Endothelial cell of umbilical vein (primary cell): ENCODE results near the gene CFAP20. TPM values are rescaled to one million over a fixed set of nuclear protein-coding genes. Genes with fewer than 3 reads are reported as not detected.

Experiments
- BruUV-seq: library from RNA; stranded (reverse); fragments of 400-500 nt; replicated peaks from 2 replicates; lab custom pipeline; 2021; lab: Mats Ljungman, UMichigan
- CTCF ChIA-PET: fragments of 300-600, 350-600 bp; sonication (Branson Sonifier 250); formaldehyde crosslinking; loops from one replicate; lab custom pipeline; 2021; ENCODE audit warnings: antibody characterized with exemption, inconsistent platforms; lab: Charles Lee
- POLR2A ChIA-PET: fragments of 300-600, 350-600 bp; sonication (Branson Sonifier 250); formaldehyde crosslinking; loops from one replicate; lab custom pipeline; 2021; ENCODE audit warnings: antibody characterized with exemption, inconsistent platforms; lab: Charles Lee
- DNase-seq: peaks from one replicate; pipeline ENCODE4 v3.0.0-alpha.2; 2011; ENCODE audit warnings: low read depth, low spot score
- FAIRE-seq: peaks from 2 replicates; lab custom pipeline; 2011; peaks lifted over from hg19 to GRCh38; lab: Jason Lieb, UNC
- H2AFZ ChIP-seq: 2 replicates; pipeline ENCODE4 v1.6.0; 2012; ENCODE audit warnings: low read depth, low read length, control low read depth, inconsistent platforms
- H3K27ac ChIP-seq: 2 replicates; pipeline ENCODE4 v1.5.1; 2011; ENCODE audit warnings: low read depth, mild to moderate bottlenecking, control low read depth, low read length, moderate library complexity; ENCODE audit not compliant: insufficient read depth
- H3K27me3 ChIP-seq, 2 experiments: 2 replicates each; pipeline versions ENCODE4 v1.6.0 to v1.6.1; 2011; ENCODE audit warnings: low read length in 2 of 2, mixed read lengths in 1 of 2; ENCODE audit not compliant: control insufficient read depth in 2 of 2, insufficient read depth in 2 of 2
- H3K36me3 ChIP-seq, 2 experiments: 2 replicates in 1 of 2; 3 replicates in 1 of 2; pipeline ENCODE4 v1.5.1; 2011; ENCODE audit warnings: low read length in 2 of 2, mild to moderate bottlenecking in 1 of 2, moderate library complexity in 1 of 2; ENCODE audit not compliant: control insufficient read depth in 2 of 2, insufficient read depth in 2 of 2; ENCODE audit errors: extremely low read depth in 1 of 2
- H3K4me1 ChIP-seq: 3 replicates; pipeline ENCODE4 v1.5.1; 2011; ENCODE audit warnings: mild to moderate bottlenecking, low read length; ENCODE audit not compliant: control insufficient read depth, insufficient read depth; ENCODE audit errors: extremely low read depth
- H3K4me2 ChIP-seq: 2 replicates; pipeline ENCODE4 v1.6.1; 2011; ENCODE audit warnings: low read length, control low read depth, mixed read lengths; ENCODE audit not compliant: insufficient read depth
- H3K4me3 ChIP-seq, 3 experiments: fragments of 200-600 bp in 1 of 3; sonication (generic), shearing (Covaris generic) in 1 of 3; replicated peaks in 1 of 3; 2 replicates each; pipeline ENCODE4 v1.5.1; 2011 to 2016; ENCODE audit warnings: control low read depth in 3 of 3, low read length in 3 of 3, mild to moderate bottlenecking in 2 of 3, inconsistent platforms in 1 of 3, low read depth in 1 of 3, moderate library complexity in 1 of 3; ENCODE audit not compliant: insufficient read depth in 1 of 3
- H3K79me2 ChIP-seq: 2 replicates; pipeline ENCODE4 v1.6.0; 2012; ENCODE audit warnings: low read length, inconsistent platforms; ENCODE audit not compliant: control insufficient read depth, insufficient read depth
- H3K9ac ChIP-seq: replicated peaks from 2 replicates; pipeline ENCODE3; 2011; ENCODE audit warnings: low read length, control low read depth; ENCODE audit not compliant: insufficient read depth; ENCODE audit errors: extremely low read depth
- H3K9me1 ChIP-seq: replicated peaks from 3 replicates; pipeline ENCODE4 v1.6.0; 2011; ENCODE audit warnings: mild to moderate bottlenecking, low read length; ENCODE audit not compliant: control insufficient read depth, insufficient read depth; ENCODE audit errors: extremely low read depth
- H3K9me3 ChIP-seq: replicated peaks from 2 replicates; pipeline ENCODE4 v1.5.1; 2012; ENCODE audit warnings: low read length, inconsistent platforms; ENCODE audit not compliant: control insufficient read depth, insufficient read depth
- H4K20me1 ChIP-seq: replicated peaks from 2 replicates; pipeline ENCODE3; 2011; ENCODE audit warnings: mild to moderate bottlenecking, low read length; ENCODE audit not compliant: control insufficient read depth, insufficient read depth; ENCODE audit errors: extremely low read depth
- EZH2 ChIP-seq: IDR thresholded peaks from 2 replicates; pipeline ENCODE4 v1.6.1; 2012; ENCODE audit warnings: borderline replicate concordance, low read depth, mild to moderate bottlenecking, moderate library complexity, low read length, inconsistent platforms; ENCODE audit not compliant: severe bottlenecking
- FOS ChIP-seq: IDR thresholded peaks from 2 replicates; pipeline ENCODE4 v1.6.1; 2011; ENCODE audit warnings: mild to moderate bottlenecking, low read length, moderate library complexity, borderline replicate concordance; ENCODE audit not compliant: insufficient read depth
- GATA2 ChIP-seq: IDR thresholded peaks from 2 replicates; pipeline ENCODE4 v1.7.0; 2011; ENCODE audit warnings: low read depth, mild to moderate bottlenecking, moderate library complexity, mixed read lengths, low read length; ENCODE audit not compliant: insufficient read length, insufficient read depth
- JUN ChIP-seq: IDR thresholded peaks from 2 replicates; pipeline ENCODE4 v1.6.1; 2011; ENCODE audit warnings: borderline replicate concordance, low read depth; ENCODE audit not compliant: insufficient read length, insufficient read depth
- MYC ChIP-seq: IDR thresholded peaks from one replicate; pipeline ENCODE4 v1.6.1; 2011; ENCODE audit warnings: mild to moderate bottlenecking, low read depth, low read length
- POLR2A ChIP-seq: IDR thresholded peaks from 2 replicates; pipeline ENCODE4 v1.6.1; 2012; ENCODE audit warnings: low read depth, mild to moderate bottlenecking, control low read depth, low read length
- POLR2AphosphoS5 ChIP-seq: IDR thresholded peaks from 2 replicates; pipeline ENCODE4 v1.6.1; 2012; ENCODE audit warnings: low read depth, mild to moderate bottlenecking, control low read depth, low read length, moderate library complexity; ENCODE audit not compliant: insufficient read depth
- dilution Hi-C: fragments of 300-500 bp; cut with MboI; formaldehyde crosslinking; loops from one replicate; pipeline ENCODE4 v1.15.0; 2019; ENCODE audit warnings: low sequenced_read_pairs; ENCODE audit not compliant: extremely low pct_ligation_motif_present
- intact Hi-C: fragments of 100-400 bp; cut with micrococcal nuclease; formaldehyde crosslinking; loops from one replicate; pipeline ENCODE4 v1.10.0; 2022
- polyA plus RNA-seq, 4 experiments: library from polyadenylated mRNA; depleted of rRNA in 3 of 4; stranded (reverse) in 3 of 4; unstranded in 1 of 4; fragments of >200 nt; gene quantifications; 2 replicates each; pipeline versions ENCODE4 v1.2.1 to v1.2.3, GENCODE V29; 2011 to 2012; ENCODE audit warnings: missing spikeins in 1 of 4
- total RNA-seq: library from RNA; stranded (reverse); gene quantifications from 2 replicates; pipeline ENCODE4 v1.2.3, GENCODE V29; 2021
- TF ChIP-seq, protein P1 (sequence below): IDR thresholded peaks from 2 replicates; pipeline ENCODE4 v1.6.1; 2011; ENCODE audit not compliant: insufficient read depth, insufficient read length
- TF ChIP-seq, protein P2 (sequence below), 2 donors: IDR thresholded peaks; 1 replicate in 1 of 2; 2 replicates in 1 of 2; pipeline ENCODE4 v1.5.1; 2011; ENCODE audit warnings: low read length in 2 of 2, mild to moderate bottlenecking in 2 of 2, moderate library complexity in 2 of 2, control low read depth in 1 of 2, inconsistent platforms in 1 of 2, low read depth in 1 of 2; ENCODE audit not compliant: insufficient read depth in 1 of 2; ENCODE audit errors: extremely low read depth in 1 of 2

Gene CFAP20
- total and polyA plus RNA-seq, 2 donors (not counting 3 experiments of a cell fraction or from before 2014, with no cell fraction given) = 44.7 to 70.9 TPM

DNA sequence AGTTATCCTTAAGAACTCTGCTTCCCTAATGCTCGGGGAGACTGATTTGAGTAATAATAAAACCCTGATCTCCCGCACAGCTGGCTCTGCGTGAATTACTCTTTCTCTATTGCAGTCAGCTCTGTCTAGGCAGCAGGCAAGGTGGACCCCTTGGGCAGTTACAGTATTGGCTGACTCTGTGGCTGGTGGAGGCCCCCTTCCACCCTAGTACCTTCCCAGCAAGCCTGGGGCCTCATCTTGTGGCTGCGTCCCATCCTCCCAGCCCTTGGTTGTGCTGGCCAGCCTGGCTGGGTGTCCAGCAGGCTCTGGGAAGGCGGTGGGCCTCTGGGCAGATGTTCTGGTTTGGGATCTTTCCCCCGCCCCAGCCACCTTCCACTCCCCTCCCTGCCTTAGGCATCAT, 44.5 kb downstream of the CFAP20 start:
- no peaks in the 10 kb centered on the region for H4K20me1 ChIP-seq
- H3K27me3 ChIP-seq = no peaks in the 10 kb centered on the region
- POLR2A ChIA-PET = interaction anchor here (0.6 kb wide), 1 partner anchor 435 kb away, joined by 3 read pairs; no protein-coding TSS in a partner anchor
- no peak overlapping the region for H3K9ac ChIP-seq
- TF ChIP-seq FOS (no peak), EZH2 (no peak), JUN (no peak), GATA2 (no peak), POLR2A (no peak), MYC (no peak), POLR2AphosphoS5 (no peak)
- TF ChIP-seq, protein P1, sequence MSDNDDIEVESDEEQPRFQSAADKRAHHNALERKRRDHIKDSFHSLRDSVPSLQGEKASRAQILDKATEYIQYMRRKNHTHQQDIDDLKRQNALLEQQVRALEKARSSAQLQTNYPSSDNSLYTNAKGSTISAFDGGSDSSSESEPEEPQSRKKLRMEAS = no peak
- TF ChIP-seq, protein P2, sequence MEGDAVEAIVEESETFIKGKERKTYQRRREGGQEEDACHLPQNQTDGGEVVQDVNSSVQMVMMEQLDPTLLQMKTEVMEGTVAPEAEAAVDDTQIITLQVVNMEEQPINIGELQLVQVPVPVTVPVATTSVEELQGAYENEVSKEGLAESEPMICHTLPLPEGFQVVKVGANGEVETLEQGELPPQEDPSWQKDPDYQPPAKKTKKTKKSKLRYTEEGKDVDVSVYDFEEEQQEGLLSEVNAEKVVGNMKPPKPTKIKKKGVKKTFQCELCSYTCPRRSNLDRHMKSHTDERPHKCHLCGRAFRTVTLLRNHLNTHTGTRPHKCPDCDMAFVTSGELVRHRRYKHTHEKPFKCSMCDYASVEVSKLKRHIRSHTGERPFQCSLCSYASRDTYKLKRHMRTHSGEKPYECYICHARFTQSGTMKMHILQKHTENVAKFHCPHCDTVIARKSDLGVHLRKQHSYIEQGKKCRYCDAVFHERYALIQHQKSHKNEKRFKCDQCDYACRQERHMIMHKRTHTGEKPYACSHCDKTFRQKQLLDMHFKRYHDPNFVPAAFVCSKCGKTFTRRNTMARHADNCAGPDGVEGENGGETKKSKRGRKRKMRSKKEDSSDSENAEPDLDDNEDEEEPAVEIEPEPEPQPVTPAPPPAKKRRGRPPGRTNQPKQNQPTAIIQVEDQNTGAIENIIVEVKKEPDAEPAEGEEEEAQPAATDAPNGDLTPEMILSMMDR (IDR thresholded peaks at IDR 0.05; ENCODE audit: extremely low read depth in 1 of 2, insufficient read depth in 1 of 2, low read depth in 1 of 2, low read length in 2 of 2) = no peak
- H3K9me3 ChIP-seq = no peaks in the 10 kb centered on the region
- H3K27ac ChIP-seq = no peak overlapping the region
- DNase-seq (no peak), FAIRE-seq (no peak)
- no peaks in the 10 kb centered on the region for H3K36me3 ChIP-seq
- no peak overlapping the region for H2AFZ ChIP-seq
- dilution Hi-C loops = no loop called here
- CTCF ChIA-PET = interaction anchor here (0.9 kb wide), 2 partner anchors 9 to 13 kb away, joined by 3 to 4 read pairs; no protein-coding TSS in a partner anchor
- intact Hi-C loops = no loop called here
- no peak overlapping the region for H3K4me2 ChIP-seq
- H3K9me1 ChIP-seq = no peaks in the 10 kb centered on the region
- H3K4me1 ChIP-seq = peaks cover 22% of the 10 kb centered on the region
- no TSS peak for BruUV-seq
- no peak overlapping the region for H3K4me3 ChIP-seq
- no peaks in the 10 kb centered on the region for H3K79me2 ChIP-seq
